ENCODE measurements around the gene SERF2. TPM values are rescaled to one million over a fixed set of nuclear protein-coding genes. Genes with fewer than 3 reads are reported as not detected.
"Not testable (repeated sequence)": the region's sequence is repeated elsewhere in the genome, so short reads cannot be mapped to it uniquely, and the experiment has no call there.

The SERF2 gene
- total RNA-seq, 1 experiment from 2014 or later = 358 TPM

GRCh38 chr15:43799209-43799944, 7.3 kb downstream of the SERF2 start:
- Mint-ChIP-seq H3K4me1 (ENCODE audit: low read depth, unreplicated experiment) (peaks cover 45% of the 10 kb centered on the region), H3K9me3 (ENCODE audit: low read depth, unreplicated experiment) (no peaks in the 10 kb centered on the region), H3K36me3 (ENCODE audit: insufficient read depth, unreplicated experiment) (peaks cover 36% of the 10 kb centered on the region), H3K27me3 (ENCODE audit: unreplicated experiment) (no peaks in the 10 kb centered on the region), H3K4me3 (ENCODE audit: low read depth, unreplicated experiment) (peak overlapping the region; percentile 95), H3K27ac (ENCODE audit: unreplicated experiment) (peak overlapping the region; percentile 78)
- no peak for TF ChIP-seq CTCF (IDR thresholded peaks at IDR 0.05; ENCODE audit: unreplicated experiment)
- no TSS peak for BruUV-seq (replicated peaks)
- intact Hi-C loops (cut with micrococcal nuclease; ENCODE audit: unreplicated experiment) = no loop called here
- no peak for DNase-seq
- CTCF ChIA-PET = no interaction called here

GRCh38 chr15:43799945-43800285, 7.8 kb downstream of the SERF2 start, which contains the start of gene SERINC4:
Gene SERINC4, minus strand, starts transcription at chr15:43800220. Its CDS starts 234 bp downstream, at chr15:43799986.
- CTCF ChIA-PET = no interaction called here
- no peaks in the 10 kb centered on the region for H3K9me3 Mint-ChIP-seq (ENCODE audit: low read depth, unreplicated experiment)
- intact Hi-C loops (cut with micrococcal nuclease; ENCODE audit: unreplicated experiment) = no loop called here
- no TSS peak for BruUV-seq (replicated peaks)
- peak within 1 kb of the TSS; percentile 95 for H3K4me3 Mint-ChIP-seq (ENCODE audit: low read depth, unreplicated experiment)
- peaks cover 33% of the 10 kb centered on the region for H3K36me3 Mint-ChIP-seq (ENCODE audit: insufficient read depth, unreplicated experiment)
- peak within 1 kb of the TSS; percentile 98 for H3K27ac Mint-ChIP-seq (ENCODE audit: unreplicated experiment)
- DNase-seq = no peak
- no peak for TF ChIP-seq CTCF (IDR thresholded peaks at IDR 0.05; ENCODE audit: unreplicated experiment)
- no peaks in the 10 kb centered on the region for H3K27me3 Mint-ChIP-seq (ENCODE audit: unreplicated experiment)
- peaks cover 41% of the 10 kb centered on the region for H3K4me1 Mint-ChIP-seq (ENCODE audit: low read depth, unreplicated experiment)

GRCh38 chr15:43800286-43801141, 8.4 kb downstream of the SERF2 start, which contains the start of gene HYPK:
Gene HYPK, plus strand, starts transcription at chr15:43800599. Its CDS starts 24 bp downstream, at chr15:43800623.
- H3K4me3 Mint-ChIP-seq (ENCODE audit: low read depth, unreplicated experiment) = peak within 1 kb of the TSS; percentile 95
- intact Hi-C loops (cut with micrococcal nuclease; ENCODE audit: unreplicated experiment) = no loop called here
- no peaks in the 10 kb centered on the region for H3K9me3 Mint-ChIP-seq (ENCODE audit: low read depth, unreplicated experiment)
- H3K4me1 Mint-ChIP-seq (ENCODE audit: low read depth, unreplicated experiment) = peaks cover 41% of the 10 kb centered on the region
- TF ChIP-seq CTCF (IDR thresholded peaks at IDR 0.05; ENCODE audit: unreplicated experiment) = no peak
- TSS peak; percentile 39 for BruUV-seq (replicated peaks)
- H3K36me3 Mint-ChIP-seq (ENCODE audit: insufficient read depth, unreplicated experiment) = peaks cover 33% of the 10 kb centered on the region
- CTCF ChIA-PET = no interaction called here
- peak; percentile 83 for DNase-seq
- H3K27ac Mint-ChIP-seq (ENCODE audit: unreplicated experiment) = peak within 1 kb of the TSS; percentile 98
- H3K27me3 Mint-ChIP-seq (ENCODE audit: unreplicated experiment) = no peaks in the 10 kb centered on the region

- BruUV-seq (replicated peaks); CTCF ChIA-PET; H3K9me3 Mint-ChIP-seq (ENCODE audit: low read depth, unreplicated experiment); intact Hi-C loops (cut with micrococcal nuclease; ENCODE audit: unreplicated experiment); H3K27me3 Mint-ChIP-seq (ENCODE audit: unreplicated experiment); DNase-seq; H3K4me3 Mint-ChIP-seq (ENCODE audit: low read depth, unreplicated experiment); H3K27ac Mint-ChIP-seq (ENCODE audit: unreplicated experiment): not testable (repeated sequence)
- Mint-ChIP-seq H3K4me1 (ENCODE audit: low read depth, unreplicated experiment) (peaks cover 30% of the 10 kb centered on the region), H3K36me3 (ENCODE audit: insufficient read depth, unreplicated experiment) (peaks cover 34% of the 10 kb centered on the region)
Measured at GRCh38 chr15:43802676-43803075, 10.6 kb downstream of the SERF2 start.

Measured in Calu3 (cell line).